ENCODE results near the gene UBXN2A.

UBXN2A gene

GRCh38 chr2:23926750-23927571 lies 13.3 kb upstream of the UBXN2A start, which contains the start of gene ATAD2B:
Gene ATAD2B (minus strand): TSS chr2:23927123. CDS start chr2:23926770, 353 bp downstream.
- H2AFZ ChIP-seq (ENCODE audit: low read depth, low read length, severe bottlenecking), result peak within 1 kb of the TSS; percentile 91
- peak within 1 kb of the TSS; percentile 87 for H3K9ac ChIP-seq (ENCODE audit: low read length)
- peak within 1 kb of the TSS; percentile 84 for H3K4me3 ChIP-seq (ENCODE audit: insufficient read depth, low read length, poor library complexity, severe bottlenecking)
- peak within 1 kb of the TSS; percentile 79 for H3K27ac ChIP-seq (ENCODE audit: low read depth, low read length)
- peaks cover 16% of the 10 kb centered on the region; the same call in 1 of the 2 replicates for H4K20me1 ChIP-seq (ENCODE audit: low read depth, low read length)
- H3K27me3 ChIP-seq (ENCODE audit: low read length), result no peaks in the 10 kb centered on the region
- no peaks in the 10 kb centered on the region for H3K36me3 ChIP-seq (ENCODE audit: low read length)
- H3K4me2 ChIP-seq (ENCODE audit: low read depth, low read length, poor library complexity, severe bottlenecking), result peak within 1 kb of the TSS; percentile 82
- no peaks in the 10 kb centered on the region for H3K9me3 ChIP-seq (ENCODE audit: insufficient read depth, low read length)
- no peaks in the 10 kb centered on the region for H3K9me2 ChIP-seq (replicated peaks; ENCODE audit: insufficient read depth, low read length)
- H3F3A ChIP-seq (ENCODE audit: insufficient read depth), result peaks cover 17% of the 10 kb centered on the region; the same call in 1 of the 2 replicates
- TF ChIP-seq EZH2phosphoT487 (conservative IDR thresholded peaks at IDR 0.05; ENCODE audit: low read length) (no peak), CTCF (IDR thresholded peaks at IDR 0.05; ENCODE audit: insufficient read depth, low read length, poor library complexity, severe bottlenecking) (peak; percentile 84)
- peaks cover 38% of the 10 kb centered on the region for H3K79me2 ChIP-seq (ENCODE audit: insufficient read depth, low read length)

DNA sequence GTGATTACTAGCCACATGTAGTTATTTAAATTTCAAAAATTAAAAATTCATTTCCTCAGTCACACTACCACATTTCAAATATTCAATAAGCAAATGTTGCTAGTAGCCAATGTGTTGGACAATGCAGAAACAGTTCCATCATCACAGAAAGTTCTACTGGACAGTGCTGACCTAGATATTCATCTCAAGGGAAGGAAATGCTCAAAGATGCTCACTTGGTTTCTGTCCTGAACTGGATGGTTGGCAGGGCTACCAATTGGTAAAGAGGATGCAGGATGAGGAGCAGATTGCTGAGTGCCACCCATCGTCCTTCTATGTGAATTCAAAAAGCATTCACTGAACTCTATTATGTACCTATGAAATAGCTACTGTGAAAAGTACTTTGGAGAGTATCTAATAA lies 6.0 kb upstream of the UBXN2A start:
- no peak overlapping the region for H3K4me3 ChIP-seq (ENCODE audit: insufficient read depth, low read length, poor library complexity, severe bottlenecking)
- no peaks in the 10 kb centered on the region for H3K9me3 ChIP-seq (ENCODE audit: insufficient read depth, low read length)
- H3K36me3 ChIP-seq (ENCODE audit: low read length), result no peaks in the 10 kb centered on the region

DNA sequence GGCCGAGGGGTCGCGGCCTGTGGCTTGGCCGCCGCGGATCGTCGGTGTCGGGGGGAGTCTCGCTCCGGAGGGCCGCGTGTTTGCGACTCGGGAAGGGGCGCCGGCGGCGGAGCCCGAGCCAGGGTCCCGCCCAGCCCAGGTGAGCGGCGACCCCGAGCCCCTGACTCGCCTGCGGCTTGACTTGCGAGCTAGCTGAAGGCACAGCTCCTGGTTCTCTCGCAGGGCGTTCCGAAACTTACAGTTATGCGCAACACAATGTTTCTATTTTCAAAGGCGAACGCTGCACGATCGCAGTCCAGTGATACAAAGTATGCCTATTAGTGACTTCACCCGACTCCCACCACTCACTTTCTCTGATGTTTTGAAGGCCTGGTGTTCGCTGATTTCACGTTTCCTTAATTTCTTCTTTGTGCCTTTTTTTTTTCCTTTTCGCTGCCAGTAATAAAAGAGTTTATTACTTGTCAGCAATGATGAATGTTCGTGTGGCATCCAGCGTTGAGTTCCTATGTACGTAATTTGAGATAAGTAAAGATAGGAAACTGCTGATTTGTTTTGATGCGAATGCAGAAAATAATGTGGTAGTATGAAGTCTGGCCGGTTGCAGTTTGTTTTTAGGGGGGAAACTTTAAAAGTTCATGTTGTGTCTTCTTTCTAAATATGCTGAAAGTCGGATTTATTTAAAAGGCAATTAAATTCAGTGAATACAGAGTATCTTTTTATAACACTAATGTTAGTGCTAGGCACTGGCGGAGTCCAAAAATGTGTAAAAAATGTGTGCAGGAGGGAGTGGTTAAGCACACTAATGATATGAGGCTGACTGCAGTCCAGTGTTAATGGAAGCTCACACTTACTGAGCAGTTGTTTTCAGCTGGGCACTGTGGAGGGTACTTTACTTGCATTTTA lies 706 bp downstream of the UBXN2A start:
- peak overlapping the region; percentile 35 for H2AFZ ChIP-seq (ENCODE audit: low read depth, low read length, severe bottlenecking)

More for the DNA sequence above, 6.0 kb upstream of the UBXN2A start:
- H3K79me2 ChIP-seq (ENCODE audit: insufficient read depth, low read length), result no peaks in the 10 kb centered on the region
- TF ChIP-seq CTCF (IDR thresholded peaks at IDR 0.05; ENCODE audit: insufficient read depth, low read length, poor library complexity, severe bottlenecking) (no peak), EZH2phosphoT487 (conservative IDR thresholded peaks at IDR 0.05; ENCODE audit: low read length) (no peak)
- H3F3A ChIP-seq (ENCODE audit: insufficient read depth), result no peaks in the 10 kb centered on the region
- no peak overlapping the region for H3K9ac ChIP-seq (ENCODE audit: low read length)
- no peaks in the 10 kb centered on the region for H3K9me2 ChIP-seq (replicated peaks; ENCODE audit: insufficient read depth, low read length)
- H3K27ac ChIP-seq (ENCODE audit: low read depth, low read length), result no peak overlapping the region
- no peak overlapping the region for H3K4me2 ChIP-seq (ENCODE audit: low read depth, low read length, poor library complexity, severe bottlenecking)
- H3K27me3 ChIP-seq (ENCODE audit: low read length), result no peaks in the 10 kb centered on the region
- no peaks in the 10 kb centered on the region for H4K20me1 ChIP-seq (ENCODE audit: low read depth, low read length)
- no peak overlapping the region for H2AFZ ChIP-seq (ENCODE audit: low read depth, low read length, severe bottlenecking)

More for the DNA sequence above, 706 bp downstream of the UBXN2A start:
- Histone ChIP-seq H3K27ac (ENCODE audit: low read depth, low read length) (peak overlapping the region; percentile 87), H3K36me3 (ENCODE audit: low read length) (no peaks in the 10 kb centered on the region), H3K27me3 (ENCODE audit: low read length) (no peaks in the 10 kb centered on the region), H3K9me2 (replicated peaks; ENCODE audit: insufficient read depth, low read length) (no peaks in the 10 kb centered on the region), H3K9me3 (ENCODE audit: insufficient read depth, low read length) (no peaks in the 10 kb centered on the region), H3K4me3 (ENCODE audit: insufficient read depth, low read length, poor library complexity, severe bottlenecking) (peak overlapping the region; percentile 67), H3K79me2 (ENCODE audit: insufficient read depth, low read length) (peaks cover 46% of the 10 kb centered on the region), H3K9ac (ENCODE audit: low read length) (peak overlapping the region; percentile 76), H4K20me1 (ENCODE audit: low read depth, low read length) (no peaks in the 10 kb centered on the region), H3F3A (ENCODE audit: insufficient read depth) (0 out of 2 replicates have a peak, but pooled peaks cover 5% of the 10 kb centered on the region), H3K4me2 (ENCODE audit: low read depth, low read length, poor library complexity, severe bottlenecking) (peak overlapping the region; percentile 95)
- no peak for TF ChIP-seq CTCF (IDR thresholded peaks at IDR 0.05; ENCODE audit: insufficient read depth, low read length, poor library complexity, severe bottlenecking)
- TF ChIP-seq EZH2phosphoT487 (conservative IDR thresholded peaks at IDR 0.05; ENCODE audit: low read length), result no peak
